Activated CD8-positive, alpha-beta memory T cell treated with anti-CD3 and anti-CD28 coated beads, Interleukin-2, amount 50 U/mL, for 1 hour (primary cell): ENCODE data around the gene ZNF483.
"Not testable (repeated sequence)": the region's sequence is repeated elsewhere in the genome, so short reads cannot be mapped to it uniquely, and the experiment has no call there.

ENCODE experiments used
- DNase-seq: peaks from one replicate; pipeline ENCODE4 v3.0.0-alpha.2; 2020; ENCODE audit errors: extremely low read depth

ZNF483 gene

GRCh38 chr9:111542497-111543254 lies 17.7 kb downstream of the ZNF483 start:
- DNase-seq, result no peak

- DNase-seq, result no peak
These were observed 23.6 kb downstream of the ZNF483 start for GRCh38 chr9:111548623-111549022.

- DNase-seq, result not testable (repeated sequence)
These were observed 30.4 kb downstream of the ZNF483 start for GRCh38 chr9:111555425-111555824.

- no peak for DNase-seq
These were observed 34.1 kb downstream of the ZNF483 start for GRCh38 chr9:111559000-111559610.

GRCh38 chr9:111561165-111561719 lies 36.3 kb downstream of the ZNF483 start:
- DNase-seq, result no peak

GRCh38 chr9:111566234-111566633 lies 41.3 kb downstream of the ZNF483 start:
- DNase-seq, result no peak

- not testable (repeated sequence) for DNase-seq
These were observed 43.1 kb downstream of the ZNF483 start for GRCh38 chr9:111568127-111568526.

GRCh38 chr9:111572950-111573604 lies 48.1 kb downstream of the ZNF483 start:
- no peak for DNase-seq

- DNase-seq, result no peak
These were observed 57.9 kb downstream of the ZNF483 start for GRCh38 chr9:111582888-111583287.

GRCh38 chr9:111586378-111586777 lies 61.4 kb downstream of the ZNF483 start:
- DNase-seq, result no peak

GRCh38 chr9:111588846-111589245 lies 63.9 kb downstream of the ZNF483 start:
- DNase-seq, result no peak

GRCh38 chr9:111597852-111598732 lies 73.1 kb downstream of the ZNF483 start:
- peak; percentile 26 for DNase-seq

GRCh38 chr9:111598733-111599091 lies 73.7 kb downstream of the ZNF483 start:
- DNase-seq, result no peak

- DNase-seq, result no peak
These were observed 74.3 kb downstream of the ZNF483 start, which contains the start of gene PTGR1 for GRCh38 chr9:111599092-111599954. PTGR1 (minus strand) TSS chr9:111599647; CDS start chr9:111597422, 2,225 bp downstream.

- DNase-seq, result no peak
These were observed 75.0 kb downstream of the ZNF483 start for GRCh38 chr9:111599955-111600343.

GRCh38 chr9:111601237-111602018 lies 76.4 kb downstream of the ZNF483 start:
- DNase-seq, result no peak

GRCh38 chr9:111603041-111603440 lies 78.1 kb downstream of the ZNF483 start:
- no peak for DNase-seq

- no peak for DNase-seq
These were observed 79.2 kb downstream of the ZNF483 start for GRCh38 chr9:111604054-111604615.

- DNase-seq, result no peak
These were observed 80.1 kb downstream of the ZNF483 start for GRCh38 chr9:111605041-111605559.
